Head of caudate nucleus (tissue), 42 donors: Measurements from ENCODE around the gene STK16.
A peak's percentile ranks its signal among the peaks of the same experiment; 100 is the strongest.
"Not testable (repeated sequence)": the region's sequence is repeated elsewhere in the genome, so short reads cannot be mapped to it uniquely, and the experiment has no call there.

Experiments
- DNase-seq, 42 donors: peaks; one replicate each; pipeline versions ENCODE4 v3.0.0 to v3.0.0-alpha.2; 2020 to 2021; ENCODE audit warnings: mixed read lengths in 7 of 42
- intact Hi-C: fragments of 100-400 bp; cut with DNase I; formaldehyde crosslinking; loops from one replicate; pipeline ENCODE4 v1.15.0; 2022

The STK16 gene

DNA sequence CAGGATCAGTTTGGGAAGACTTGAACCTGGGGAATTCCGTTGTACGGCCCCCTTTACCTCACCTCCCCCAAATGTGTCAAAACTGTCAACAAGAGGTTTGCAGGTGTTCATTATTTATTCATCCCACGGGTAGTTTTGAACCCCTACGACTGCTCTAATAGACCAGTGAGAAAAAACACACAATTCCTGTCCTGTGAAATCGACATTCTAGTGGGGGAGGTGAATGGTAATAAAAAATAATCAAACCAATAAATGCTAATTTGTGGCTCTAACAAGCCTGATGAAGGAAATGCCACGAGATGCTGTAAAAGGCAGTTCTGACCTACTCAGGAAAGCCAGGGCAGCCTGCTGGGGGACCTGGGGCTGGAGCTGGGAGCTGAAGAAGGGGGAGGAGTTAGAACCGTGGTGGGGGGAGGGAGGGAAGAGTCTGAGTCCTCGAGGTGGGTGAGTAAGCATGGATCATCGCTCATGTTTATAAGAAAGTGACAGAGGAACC, 33.4 kb downstream of the STK16 start:
- no peak for DNase-seq
- intact Hi-C loops = loop anchor here (2.0 kb wide), 2 partner anchors 16 to 72 kb away; partner anchors contain the start of gene ZFAND2B

DNA sequence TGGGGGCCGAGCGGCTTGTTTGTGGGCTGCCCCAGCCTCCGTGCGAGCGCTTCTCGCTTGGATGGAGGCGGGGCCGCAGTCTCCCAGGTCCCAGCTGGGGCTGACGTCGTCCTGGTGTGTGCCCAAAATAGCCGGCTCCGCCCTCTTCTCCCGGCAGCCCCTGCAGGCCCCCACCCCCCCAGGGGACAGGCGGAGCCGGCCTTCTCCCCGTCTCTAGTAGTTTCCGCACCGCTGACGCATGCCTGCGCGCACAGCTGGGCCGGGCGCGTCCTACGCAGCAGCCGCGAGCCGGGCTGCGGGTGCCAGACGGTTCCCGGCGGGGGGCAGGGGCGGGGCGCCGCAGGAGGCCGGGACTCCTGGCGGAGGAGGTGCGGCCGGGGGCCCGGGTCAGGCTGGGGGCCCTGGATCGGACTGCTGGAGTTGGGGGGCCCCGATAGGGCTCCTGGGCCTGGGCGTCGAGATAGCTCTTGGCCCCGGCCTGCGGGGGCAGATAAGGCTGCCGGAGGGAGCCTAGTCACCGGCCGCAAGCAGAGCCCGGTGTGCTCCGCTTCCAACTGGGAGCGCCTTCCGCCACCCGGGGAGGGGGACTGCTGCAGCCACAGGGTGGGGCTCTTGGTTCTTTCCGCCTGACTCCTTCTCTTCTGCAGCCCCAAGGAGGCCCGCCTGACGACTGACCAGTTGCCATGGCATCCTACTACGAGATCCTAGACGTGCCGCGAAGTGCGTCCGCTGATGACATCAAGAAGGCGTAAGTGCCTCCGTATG, 34.1 kb downstream of the STK16 start, which contains the start of gene DNAJB2:
Gene DNAJB2, plus strand, starts transcription at position 216 of the 765 bp plus-strand sequence. Its CDS starts 468 bp downstream, at position 684.
- peak; percentile 98 to 100 (median 99) for DNase-seq
- intact Hi-C loops = loop anchor here (2.0 kb wide), 2 partner anchors 15 to 73 kb away; partner anchors contain the start of gene ZFAND2B

DNA sequence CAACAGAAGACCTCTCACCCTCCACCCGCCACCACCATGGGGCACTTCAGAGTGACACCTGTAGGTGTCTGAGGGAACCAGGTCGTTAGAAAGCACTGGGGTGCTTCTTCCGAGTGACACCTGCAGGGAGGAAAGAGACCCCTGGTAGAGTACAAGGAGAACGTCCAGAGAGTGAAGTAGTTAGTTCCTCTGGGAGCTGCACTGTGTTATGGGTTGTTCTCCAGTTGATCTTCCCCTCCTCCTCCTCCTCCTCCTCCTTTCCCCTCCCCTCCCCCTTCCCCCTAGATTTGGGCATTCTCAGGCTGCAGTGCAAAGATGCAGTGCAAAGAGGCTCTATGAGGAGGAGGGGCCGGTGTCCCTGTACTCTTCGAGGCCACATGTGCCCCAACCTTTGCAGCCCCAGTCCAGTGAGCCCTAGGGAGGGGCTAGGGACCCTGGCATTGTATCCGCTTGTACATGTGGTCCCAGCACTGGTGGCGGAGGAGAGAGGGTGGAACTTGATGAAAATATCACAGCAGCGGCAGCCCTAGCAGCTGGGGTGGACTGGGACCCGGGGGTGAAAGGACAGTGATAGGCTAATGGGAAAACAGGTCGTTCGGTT, 34.7 kb downstream of the STK16 start:
- intact Hi-C loops = loop anchor here (2.0 kb wide), 2 partner anchors 15 to 73 kb away; partner anchors contain the start of gene ZFAND2B
- peak in 1 of 42 donors; percentile 56 for DNase-seq

DNA sequence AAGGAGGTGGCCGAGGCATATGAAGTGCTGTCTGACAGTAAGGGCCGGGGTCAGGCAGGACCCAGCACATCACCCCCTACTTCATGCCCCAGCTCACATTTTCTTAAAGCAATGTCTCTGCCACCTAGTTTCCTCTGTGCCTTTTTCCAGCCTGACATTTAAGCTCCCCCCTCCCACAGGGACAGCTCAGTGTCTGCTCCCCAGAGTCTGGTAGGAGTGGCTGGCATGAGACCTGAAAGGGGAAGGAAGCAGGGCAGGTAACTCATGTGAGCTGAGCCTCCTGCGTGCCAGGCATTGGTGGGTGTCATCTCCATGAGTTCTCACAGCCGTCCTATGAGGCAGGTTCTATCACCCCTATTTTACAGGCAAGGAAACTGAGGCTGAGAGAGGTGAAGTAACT, 35.4 kb downstream of the STK16 start:
- DNase-seq = peak in 3 of 42 donors; percentile 40 to 57 (median 51)
- intact Hi-C loops = no loop called here

DNA sequence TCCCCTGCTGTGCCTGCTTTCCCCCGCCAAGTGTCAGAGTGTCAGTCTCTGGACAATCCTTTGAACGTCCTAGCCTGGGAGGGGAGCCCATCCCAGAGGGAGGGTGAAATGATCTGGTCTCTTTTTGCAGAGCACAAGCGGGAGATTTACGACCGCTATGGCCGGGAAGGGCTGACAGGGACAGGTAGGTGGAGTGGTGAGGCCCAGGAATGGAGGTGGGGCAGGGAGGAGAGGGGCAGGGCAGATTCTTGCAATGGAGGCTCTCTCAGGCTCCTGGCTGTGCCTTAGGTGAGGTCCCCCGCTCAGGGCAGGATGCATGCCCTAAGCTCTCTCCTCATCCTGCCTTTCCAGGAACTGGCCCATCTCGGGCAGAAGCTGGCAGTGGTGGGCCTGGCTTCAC, 36.3 kb downstream of the STK16 start:
- intact Hi-C loops = no loop called here
- no peak for DNase-seq

DNA sequence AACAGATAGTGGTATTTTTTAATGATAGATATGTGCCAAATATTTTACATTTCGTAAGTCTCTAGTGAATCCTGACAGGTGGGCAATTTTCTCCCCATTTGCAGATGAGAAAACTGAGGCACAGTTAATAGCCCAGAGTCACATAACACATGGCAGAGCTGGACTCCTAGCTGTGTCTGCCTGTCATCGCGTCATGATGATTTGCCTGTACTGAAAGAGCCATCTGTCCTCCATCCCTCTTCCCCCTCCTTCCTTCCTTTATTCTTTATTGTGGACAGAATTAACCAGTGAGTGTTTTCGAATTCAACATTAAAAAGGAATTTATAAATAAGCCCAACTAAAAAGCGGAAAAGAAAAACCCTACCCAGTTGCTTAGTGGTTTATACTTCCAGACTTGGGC, 37.1 kb downstream of the STK16 start:
- peak in 30 of 42 donors; percentile 39 to 82 (median 67) for DNase-seq
- intact Hi-C loops = no loop called here

DNA sequence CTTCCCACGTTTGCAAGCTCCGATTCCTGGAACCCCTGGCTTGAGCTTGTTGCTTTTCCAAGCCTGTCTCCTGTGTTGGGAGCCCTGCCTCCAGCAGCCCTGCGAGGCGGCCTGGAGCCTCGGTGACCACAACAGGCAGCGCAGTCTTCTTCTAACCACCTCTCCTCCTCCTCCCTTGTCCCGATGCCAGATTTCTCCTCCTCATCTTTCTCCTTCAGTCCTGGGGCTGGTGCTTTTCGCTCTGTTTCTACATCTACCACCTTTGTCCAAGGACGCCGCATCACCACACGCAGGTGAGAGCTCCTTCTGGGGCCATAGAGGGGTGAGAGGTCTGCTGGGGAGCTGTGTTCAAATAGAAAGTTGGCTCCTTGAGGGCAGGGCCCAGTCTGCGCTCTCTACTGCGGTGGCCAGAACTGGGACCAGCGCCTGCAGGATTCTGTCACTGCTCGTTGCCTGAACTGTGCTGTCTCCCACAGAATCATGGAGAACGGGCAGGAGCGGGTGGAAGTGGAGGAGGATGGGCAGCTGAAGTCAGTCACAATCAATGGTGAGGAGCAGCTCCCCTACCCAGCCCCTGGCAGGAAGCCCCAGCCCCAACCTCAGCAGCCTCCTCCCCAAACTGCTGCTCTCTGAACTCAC, 37.8 kb downstream of the STK16 start:
- peak in 4 of 42 donors; percentile 8 to 40 (median 35) for DNase-seq
- intact Hi-C loops = no loop called here

DNA sequence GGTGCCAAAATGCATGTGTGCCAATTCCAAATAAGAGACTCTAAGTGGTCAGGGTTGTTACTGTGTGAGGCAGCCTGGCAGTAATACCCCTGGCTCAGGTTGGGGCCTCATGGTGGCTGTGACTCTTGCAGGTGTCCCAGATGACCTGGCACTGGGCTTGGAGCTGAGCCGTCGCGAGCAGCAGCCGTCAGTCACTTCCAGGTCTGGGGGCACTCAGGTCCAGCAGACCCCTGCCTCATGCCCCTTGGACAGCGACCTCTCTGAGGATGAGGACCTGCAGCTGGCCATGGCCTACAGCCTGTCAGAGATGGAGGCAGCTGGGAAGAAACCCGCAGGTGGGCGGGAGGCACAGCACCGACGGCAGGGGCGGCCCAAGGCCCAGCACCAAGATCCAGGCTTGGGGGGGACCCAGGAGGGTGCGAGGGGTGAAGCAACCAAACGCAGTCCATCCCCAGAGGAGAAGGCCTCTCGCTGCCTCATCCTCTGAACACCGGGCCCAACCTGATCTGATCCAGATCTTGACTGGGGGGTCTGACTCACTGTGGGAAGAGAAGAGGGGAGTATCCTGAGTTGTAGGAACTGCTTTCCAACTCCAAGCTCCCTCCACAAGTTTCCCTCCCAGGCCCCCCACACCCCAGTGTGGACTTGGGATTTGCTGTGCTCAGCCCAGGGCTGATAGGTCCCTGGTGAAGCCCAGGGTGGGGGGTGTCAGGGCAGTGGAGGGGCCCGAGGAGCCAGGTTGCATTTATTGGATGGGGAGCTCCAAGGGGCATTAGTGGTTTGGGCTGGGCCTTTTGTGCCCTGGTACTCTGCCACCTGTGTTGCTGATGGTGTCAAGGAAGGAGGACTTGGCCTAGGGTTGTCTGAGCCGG, 39.5 kb downstream of the STK16 start:
- peak in 1 of 42 donors; percentile 36 for DNase-seq
- intact Hi-C loops = no loop called here

DNA sequence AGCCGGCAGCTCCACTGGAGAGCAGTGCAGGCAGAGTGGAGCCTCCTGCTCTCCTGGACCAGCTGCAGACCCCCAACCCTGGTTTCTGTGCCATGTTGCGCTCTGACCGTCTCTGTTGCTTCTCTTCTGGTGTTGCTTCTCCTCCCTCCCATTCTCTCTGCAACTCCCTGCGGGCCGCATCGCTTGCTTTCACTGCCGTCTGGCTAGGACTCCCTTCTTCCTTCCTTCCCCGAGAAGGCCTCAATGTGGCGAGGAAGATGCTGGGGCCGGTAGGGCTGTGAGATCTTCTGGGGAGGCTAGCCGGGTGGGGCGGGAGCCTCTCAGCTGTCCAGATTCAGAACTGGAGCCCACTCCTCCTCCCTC, 40.1 kb downstream of the STK16 start:
- DNase-seq = peak in 2 of 42 donors; percentile 29 to 45
- intact Hi-C loops = no loop called here

DNA sequence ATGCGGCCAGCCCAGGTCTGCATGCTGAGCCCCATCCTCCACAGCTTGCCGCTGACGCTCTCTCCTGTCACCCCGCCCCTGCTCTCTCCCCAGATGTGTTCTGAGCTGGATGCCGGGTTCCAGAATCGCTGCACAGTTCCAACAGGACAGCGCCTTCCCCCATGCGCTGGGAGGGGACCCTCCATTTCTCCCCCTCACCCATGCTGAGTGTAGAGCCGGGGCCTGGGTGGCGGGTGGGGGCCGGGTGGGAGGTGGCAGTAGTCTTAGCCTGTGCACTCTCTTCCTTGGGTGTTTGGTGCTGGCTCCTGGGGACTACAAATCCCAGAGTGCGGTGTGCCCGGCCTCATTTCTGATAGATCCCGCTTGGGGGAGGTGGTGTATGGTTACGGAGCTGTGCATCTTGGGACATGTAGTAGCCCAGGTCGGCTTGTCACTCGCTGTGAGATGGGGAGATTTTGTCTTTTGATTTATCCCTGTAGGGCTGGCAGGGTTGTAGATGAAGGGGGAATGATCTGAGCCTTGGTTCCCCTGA, 40.7 kb downstream of the STK16 start:
- peak in 41 of 42 donors; percentile 58 to 91 (median 79) for DNase-seq
- intact Hi-C loops = no loop called here

DNA sequence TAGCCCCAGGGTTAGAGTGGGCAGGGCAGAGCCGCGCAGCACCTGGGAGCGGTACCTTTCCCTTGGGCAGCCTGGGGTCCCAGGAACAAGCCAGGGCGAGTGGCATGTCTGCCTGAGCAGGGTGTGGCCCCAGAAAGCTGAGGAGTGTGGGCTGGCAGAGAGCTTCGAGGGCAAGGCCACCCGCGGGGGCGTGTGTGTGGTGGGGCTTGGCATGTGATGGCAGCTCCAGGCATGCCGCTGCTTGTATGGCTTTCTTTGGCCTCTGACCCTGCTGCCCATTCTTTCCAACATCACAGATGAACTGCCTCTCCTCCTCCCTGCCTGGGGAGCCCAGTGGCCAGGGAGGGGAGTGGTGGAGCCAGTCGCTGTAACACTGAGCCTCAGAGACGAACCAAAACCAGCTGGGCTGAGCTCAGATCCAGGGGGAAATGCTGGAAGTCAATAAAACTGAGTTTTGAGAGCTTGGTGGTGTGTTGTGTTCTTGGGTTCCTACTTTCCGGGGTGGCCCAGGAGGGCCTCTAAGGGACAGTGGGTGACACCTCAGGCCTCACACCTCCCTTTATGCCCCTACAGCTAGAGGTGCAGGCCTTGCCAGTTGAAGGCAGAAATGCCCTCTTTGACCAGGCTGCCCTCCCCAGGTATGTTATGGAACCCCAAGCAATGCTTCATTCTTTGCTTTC, 41.3 kb downstream of the STK16 start:
- DNase-seq = peak in 31 of 42 donors; percentile 26 to 79 (median 60)
- intact Hi-C loops = no loop called here

DNA sequence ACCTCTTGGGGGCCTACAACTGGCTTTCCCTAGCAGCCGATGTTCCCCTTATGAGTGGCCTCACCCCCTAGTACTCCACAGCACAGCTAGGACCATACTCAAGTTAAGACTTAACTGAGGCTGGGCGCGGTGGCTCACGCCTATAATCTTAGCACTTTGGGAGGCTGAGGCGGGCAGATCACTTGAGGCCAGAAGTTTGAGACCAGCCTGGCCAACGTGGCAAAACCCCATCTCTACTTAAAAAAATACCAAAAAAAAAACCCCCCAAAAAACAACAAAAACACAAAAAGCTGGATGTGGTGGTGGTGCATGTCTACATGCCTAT, 41.8 kb downstream of the STK16 start:
- DNase-seq, intact Hi-C loops: not testable (repeated sequence)

DNA sequence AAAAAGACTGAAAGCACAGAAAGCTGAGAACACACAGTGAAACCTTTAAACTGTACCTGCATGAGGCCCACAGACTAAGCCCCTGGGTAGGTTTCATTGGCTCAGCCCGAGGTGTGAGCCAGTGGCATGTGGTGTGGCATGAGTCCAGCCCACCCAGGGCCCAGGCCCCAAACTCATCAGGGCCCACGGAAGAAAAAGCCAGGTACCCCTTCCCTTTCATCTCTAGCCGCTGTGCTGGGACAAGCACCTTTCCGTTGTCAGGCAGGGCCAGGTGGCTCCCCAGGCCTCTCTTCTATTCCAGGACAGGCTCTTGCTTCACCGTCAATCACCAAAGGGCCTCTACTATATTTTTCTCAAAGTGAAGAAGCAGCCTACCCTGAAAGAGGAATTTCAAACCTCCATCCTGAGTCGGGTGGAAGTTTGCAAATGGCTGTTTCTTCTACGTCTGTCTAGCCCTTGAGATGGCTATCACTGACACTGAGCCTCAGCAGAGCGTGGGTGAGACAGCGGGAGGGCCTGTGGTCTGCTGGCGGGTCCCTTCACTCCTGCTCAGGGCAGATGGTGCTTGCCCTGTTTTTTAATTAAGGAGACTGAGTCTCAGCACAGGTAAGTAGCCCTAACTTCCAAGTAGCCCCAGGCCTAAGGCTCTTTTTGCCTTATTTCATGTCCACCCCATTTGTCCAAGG, 42.4 kb downstream of the STK16 start:
- intact Hi-C loops = no loop called here
- DNase-seq = peak in 3 of 42 donors; percentile 2 to 35 (median 9)

DNA sequence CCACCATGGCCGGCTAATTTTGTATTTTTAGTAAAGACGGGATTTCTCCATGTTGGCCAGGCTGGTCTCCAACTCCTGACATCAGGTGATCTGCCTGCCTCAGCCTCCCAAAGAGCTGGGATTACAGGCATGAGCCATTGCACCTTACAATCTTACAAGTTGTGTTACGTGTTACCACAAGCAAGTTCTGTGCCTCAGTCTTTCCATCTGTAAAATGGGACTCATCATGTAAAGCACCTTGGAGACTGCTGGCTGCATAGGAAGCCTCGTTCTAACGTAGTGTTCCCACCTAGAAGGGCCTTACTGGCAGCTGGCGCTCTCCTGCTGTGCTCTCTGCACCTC, 43.9 kb downstream of the STK16 start:
- intact Hi-C loops = no loop called here
- peak in 1 of 42 donors; percentile 10 for DNase-seq

DNA sequence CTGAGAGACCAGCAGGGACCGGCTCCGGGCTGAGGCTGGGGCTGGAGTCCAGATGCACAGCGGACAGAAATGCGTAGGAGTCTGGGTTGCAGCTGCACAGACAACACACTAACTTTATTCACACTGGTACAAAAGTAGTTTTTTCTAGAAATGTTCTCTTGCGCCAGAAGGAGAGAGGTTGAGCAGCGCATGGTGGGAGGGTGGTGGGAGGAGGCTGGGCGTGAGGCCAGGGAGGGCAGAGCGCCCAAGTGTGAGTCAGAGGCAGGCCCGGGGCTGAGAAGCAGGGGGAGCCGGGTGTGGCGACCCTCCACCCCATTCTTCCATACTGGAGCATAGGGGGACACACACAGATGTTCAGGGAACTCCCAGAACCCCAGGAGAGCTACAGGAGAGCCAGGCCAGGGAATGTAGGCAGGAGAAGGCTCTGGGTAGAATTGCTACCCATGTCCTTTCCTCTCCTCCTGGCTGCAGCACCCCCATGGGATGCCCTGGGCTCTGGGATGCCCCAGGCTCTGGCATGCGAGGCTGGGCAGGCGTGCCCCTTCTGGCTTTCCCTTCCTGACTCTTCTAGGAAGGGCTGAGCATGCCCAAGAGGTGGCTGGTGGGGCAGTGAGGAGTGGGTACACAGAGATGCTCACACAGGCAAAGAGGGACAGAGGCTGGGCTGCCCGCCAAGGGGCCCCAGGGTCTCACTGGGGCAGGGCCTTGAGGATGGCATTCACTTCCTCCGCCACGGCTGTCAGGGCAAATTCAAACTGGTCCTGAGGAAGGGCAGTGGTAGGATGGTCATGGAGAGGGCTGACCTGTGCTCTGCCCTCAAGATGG, 44.5 kb downstream of the STK16 start:
- DNase-seq = peak; percentile 70 to 94 (median 85)
- intact Hi-C loops = no loop called here

DNA sequence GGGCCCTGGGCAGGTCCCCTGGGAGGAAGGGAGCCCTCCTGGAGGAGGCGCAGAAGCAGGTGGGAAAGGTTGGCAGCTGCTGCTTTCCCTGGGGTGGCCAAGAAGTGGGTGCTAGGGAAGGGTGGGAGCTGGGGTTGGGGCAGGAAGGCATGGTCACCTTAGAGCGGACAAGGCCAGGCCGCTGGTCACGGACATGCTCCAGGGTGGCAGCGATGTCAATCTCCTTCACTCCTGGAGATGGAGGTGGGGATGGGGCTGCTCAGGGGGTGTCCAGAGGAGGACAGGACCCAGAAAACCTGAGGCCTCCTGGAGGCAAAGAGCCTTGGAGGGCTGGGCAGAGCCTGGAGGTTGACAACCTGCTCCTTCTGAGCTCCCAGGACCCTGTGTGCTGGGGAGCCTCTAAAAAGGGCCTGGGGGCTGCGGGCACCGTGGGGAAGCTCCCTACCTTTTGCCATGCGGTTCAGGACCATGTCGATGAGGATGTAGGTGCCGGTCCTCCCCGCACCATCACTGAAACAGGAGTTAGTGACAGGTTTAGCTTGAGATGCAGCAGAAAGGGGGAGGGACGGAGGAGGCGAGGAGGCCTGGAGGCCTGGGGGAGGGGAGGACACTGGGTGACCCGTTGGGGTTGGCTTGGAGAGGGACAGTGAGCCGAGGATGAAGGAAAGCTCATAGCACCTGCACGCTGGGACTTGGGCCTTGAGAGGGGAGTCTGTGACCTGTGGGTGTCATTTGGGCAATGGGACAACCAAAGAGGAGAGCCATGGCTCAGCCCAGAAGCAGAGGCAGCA, 45.3 kb downstream of the STK16 start:
- DNase-seq = peak in 4 of 42 donors; percentile 25 to 34 (median 27)
- intact Hi-C loops = no loop called here
